Right atrium auricular region (tissue), 2 donors: ENCODE results near the gene PLA2G4F. TPM values are rescaled to one million over a fixed set of nuclear protein-coding genes. Genes with fewer than 3 reads are reported as not detected.

Source experiments
- DNase-seq: peaks from one replicate; pipeline ENCODE4 v3.0.0-alpha.2; 2019; ENCODE audit warnings: low spot score
- H3K27ac ChIP-seq, 2 donors: fragments of 200-600 bp; sonication (generic); 1 replicate in 1 of 2; 2 replicates in 1 of 2; pipeline ENCODE4 v1.5.1; 2016 to 2019
- H3K27me3 ChIP-seq, 2 donors: fragments of 200-600 bp; sonication (generic); one replicate each; pipeline versions ENCODE4 v1.5.1 to v1.6.0; 2017 to 2019
- H3K36me3 ChIP-seq: fragments of 200-600 bp; sonication (generic); one replicate; pipeline ENCODE4 v1.5.1; 2016
- H3K4me1 ChIP-seq, 2 donors: fragments of 200-600 bp; sonication (generic); one replicate each; pipeline versions ENCODE4 v1.5.1 to v1.6.0; 2017 to 2019
- H3K4me3 ChIP-seq, 2 donors: fragments of 200-600 bp; sonication (generic); 1 replicate in 1 of 2; 2 replicates in 1 of 2; pipeline ENCODE4 v1.5.1; 2017 to 2019; ENCODE audit warnings: mild to moderate bottlenecking in 1 of 2, moderate library complexity in 1 of 2
- H3K9me3 ChIP-seq, 2 donors: fragments of 200-600 bp; sonication (generic); one replicate each; pipeline ENCODE4 v1.5.1; 2019
- CTCF ChIP-seq, 2 donors: fragments of 200-600 bp; sonication (generic); IDR thresholded peaks; one replicate each; pipeline ENCODE4 v1.5.1; 2019; ENCODE audit warnings: antibody characterized with exemption in 2 of 2
- total RNA-seq, 2 donors: library from RNA; depleted of rRNA; stranded (reverse); fragments of >200 nt; gene quantifications; one replicate each; pipeline ENCODE4 v1.1.0, GENCODE V29; 2016

Gene PLA2G4F
- total RNA-seq, 2 donors from 2014 or later, result 0.35 to 3.0 TPM

GRCh38 chr15:42128476-42128875 is 28.0 kb downstream of the PLA2G4F start:
- Histone ChIP-seq H3K27me3 (no peaks in the 10 kb centered on the region), H3K27ac (no peak overlapping the region), H3K4me3 (no peak overlapping the region), H3K36me3 (no peaks in the 10 kb centered on the region), H3K4me1 (no peaks in the 10 kb centered on the region), H3K9me3 (no peaks in the 10 kb centered on the region)
- DNase-seq, result no peak
- TF ChIP-seq CTCF (IDR thresholded peaks at IDR 0.05), result no peak

- Histone ChIP-seq H3K27ac (no peak overlapping the region), H3K4me3 (no peak overlapping the region), H3K27me3 (no peaks in the 10 kb centered on the region), H3K9me3 (no peaks in the 10 kb centered on the region), H3K4me1 (peaks cover 0 to 7% of the 10 kb centered on the region in 2 donors), H3K36me3 (no peaks in the 10 kb centered on the region)
- peak; percentile 38 for DNase-seq
- no peak for TF ChIP-seq CTCF (IDR thresholded peaks at IDR 0.05)
Measured at GRCh38 chr15:42123546-42123945, 32.9 kb downstream of the PLA2G4F start.

- Histone ChIP-seq H3K9me3 (no peaks in the 10 kb centered on the region), H3K4me3 (no peak overlapping the region), H3K27me3 (no peaks in the 10 kb centered on the region), H3K4me1 (peaks cover 0 to 7% of the 10 kb centered on the region in 2 donors), H3K27ac (no peak overlapping the region), H3K36me3 (no peaks in the 10 kb centered on the region)
- TF ChIP-seq CTCF (IDR thresholded peaks at IDR 0.05), result no peak
- no peak for DNase-seq
Measured at GRCh38 chr15:42121682-42122081, 34.8 kb downstream of the PLA2G4F start.

GRCh38 chr15:42121021-42121420 is 35.4 kb downstream of the PLA2G4F start:
- no peak for DNase-seq
- H3K27me3 ChIP-seq, result no peaks in the 10 kb centered on the region
- H3K27ac ChIP-seq, result no peak overlapping the region
- no peak for TF ChIP-seq CTCF (IDR thresholded peaks at IDR 0.05)
- no peak overlapping the region for H3K4me3 ChIP-seq
- H3K4me1 ChIP-seq, result peaks cover 0 to 7% of the 10 kb centered on the region in 2 donors
- H3K9me3 ChIP-seq, result no peaks in the 10 kb centered on the region
- H3K36me3 ChIP-seq, result no peaks in the 10 kb centered on the region

GRCh38 chr15:42120285-42120684 is 36.2 kb downstream of the PLA2G4F start:
- H3K27me3 ChIP-seq, result no peaks in the 10 kb centered on the region
- no peak for DNase-seq
- no peaks in the 10 kb centered on the region for H3K36me3 ChIP-seq
- H3K27ac ChIP-seq, result no peak overlapping the region
- TF ChIP-seq CTCF (IDR thresholded peaks at IDR 0.05), result no peak
- H3K4me3 ChIP-seq, result no peak overlapping the region
- no peaks in the 10 kb centered on the region for H3K9me3 ChIP-seq
- H3K4me1 ChIP-seq, result peaks cover 0 to 7% of the 10 kb centered on the region in 2 donors

- TF ChIP-seq CTCF (IDR thresholded peaks at IDR 0.05), result no peak
- DNase-seq, result no peak
Measured at GRCh38 chr15:42119446-42119760, 37.0 kb downstream of the PLA2G4F start.

More at GRCh38 chr15:42119446-42119760, 37.0 kb downstream of the PLA2G4F start:
- Histone ChIP-seq H3K27me3 (no peaks in the 10 kb centered on the region), H3K9me3 (no peaks in the 10 kb centered on the region), H3K4me3 (no peak overlapping the region), H3K4me1 (peaks cover 0 to 7% of the 10 kb centered on the region in 2 donors), H3K27ac (no peak overlapping the region), H3K36me3 (no peaks in the 10 kb centered on the region)
